ENCODE data around the gene UNC5CL. TPM values are rescaled to one million over a fixed set of nuclear protein-coding genes. Genes with fewer than 3 reads are reported as not detected.

Gene UNC5CL
- total and polyA plus RNA-seq, 2 experiments from 2014 or later, result 0.87 to 1.2 TPM

DNA sequence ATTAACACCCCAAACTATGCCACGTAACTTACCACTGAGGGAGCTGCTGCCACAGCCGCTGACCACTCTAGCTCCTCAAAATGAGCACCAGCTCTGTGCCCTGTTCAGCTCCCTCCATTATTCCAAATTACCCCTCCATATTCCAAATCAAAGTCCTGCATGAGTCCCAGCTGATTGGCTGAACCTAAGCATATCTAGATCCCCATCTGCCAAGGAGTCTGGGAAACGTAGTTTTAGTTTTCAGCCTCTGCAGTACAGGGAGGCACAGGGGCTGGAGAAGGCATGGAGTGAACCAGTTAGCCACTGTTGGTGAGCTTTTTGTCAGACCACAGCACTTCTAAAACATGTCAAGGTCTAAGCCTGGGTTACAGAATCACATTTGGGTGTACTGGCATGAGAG lies 15.9 kb downstream of the UNC5CL start:
- Histone ChIP-seq H2AFZ (no peak overlapping the region), H3K79me2 (replicated peaks; ENCODE audit: insufficient read depth) (no peaks in the 10 kb centered on the region), H3K4me2 (no peak overlapping the region), H3K27ac (ENCODE audit: low read depth) (no peak overlapping the region), H4K20me1 (replicated peaks; ENCODE audit: insufficient read depth) (no peaks in the 10 kb centered on the region), H3K4me1 (ENCODE audit: insufficient read depth) (peaks cover 9% of the 10 kb centered on the region), H3K36me3 (ENCODE audit: insufficient read depth) (no peaks in the 10 kb centered on the region), H3F3A (replicated peaks; ENCODE audit: low read depth) (no peaks in the 10 kb centered on the region), H3K4me3 (no peak overlapping the region), H3K27me3 (ENCODE audit: insufficient read depth) (no peaks in the 10 kb centered on the region), H3K9me2 (ENCODE audit: insufficient read depth) (no peaks in the 10 kb centered on the region)
- Mint-ChIP-seq H3K27ac (no peak overlapping the region), H3K36me3 (ENCODE audit: low read depth) (no peaks in the 10 kb centered on the region), H3K9me3 (no peaks in the 10 kb centered on the region), H3K27me3 (ENCODE audit: insufficient read depth, low read depth, poor library complexity) (peaks cover 6% of the 10 kb centered on the region), H3K4me3 (no peak overlapping the region), H3K4me1 (peaks cover 7% of the 10 kb centered on the region; the same call in 2 of the 3 replicates)
- TF ChIP-seq EZH2 (IDR thresholded peaks at IDR 0.05; ENCODE audit: low read depth, unreplicated experiment) (no peak), STAT1 (IDR thresholded peaks at IDR 0.05; ENCODE audit: unreplicated experiment) (no peak), NANOG (IDR thresholded peaks at IDR 0.05; ENCODE audit: borderline replicate concordance) (no peak), POLR2AphosphoS5 (IDR thresholded peaks at IDR 0.05; ENCODE audit: low read depth) (no peak), EZH2phosphoT487 (IDR thresholded peaks at IDR 0.05; ENCODE audit: unreplicated experiment) (no peak), CREB1 (CRISPR knock-in tag; IDR thresholded peaks at IDR 0.05; ENCODE audit: low read depth) (no peak), ZNF114 (CRISPR knock-in tag; IDR thresholded peaks at IDR 0.05) (no peak), JUNB (IDR thresholded peaks at IDR 0.05; ENCODE audit: unreplicated experiment) (no peak)
- TF ChIP-seq, protein P1, sequence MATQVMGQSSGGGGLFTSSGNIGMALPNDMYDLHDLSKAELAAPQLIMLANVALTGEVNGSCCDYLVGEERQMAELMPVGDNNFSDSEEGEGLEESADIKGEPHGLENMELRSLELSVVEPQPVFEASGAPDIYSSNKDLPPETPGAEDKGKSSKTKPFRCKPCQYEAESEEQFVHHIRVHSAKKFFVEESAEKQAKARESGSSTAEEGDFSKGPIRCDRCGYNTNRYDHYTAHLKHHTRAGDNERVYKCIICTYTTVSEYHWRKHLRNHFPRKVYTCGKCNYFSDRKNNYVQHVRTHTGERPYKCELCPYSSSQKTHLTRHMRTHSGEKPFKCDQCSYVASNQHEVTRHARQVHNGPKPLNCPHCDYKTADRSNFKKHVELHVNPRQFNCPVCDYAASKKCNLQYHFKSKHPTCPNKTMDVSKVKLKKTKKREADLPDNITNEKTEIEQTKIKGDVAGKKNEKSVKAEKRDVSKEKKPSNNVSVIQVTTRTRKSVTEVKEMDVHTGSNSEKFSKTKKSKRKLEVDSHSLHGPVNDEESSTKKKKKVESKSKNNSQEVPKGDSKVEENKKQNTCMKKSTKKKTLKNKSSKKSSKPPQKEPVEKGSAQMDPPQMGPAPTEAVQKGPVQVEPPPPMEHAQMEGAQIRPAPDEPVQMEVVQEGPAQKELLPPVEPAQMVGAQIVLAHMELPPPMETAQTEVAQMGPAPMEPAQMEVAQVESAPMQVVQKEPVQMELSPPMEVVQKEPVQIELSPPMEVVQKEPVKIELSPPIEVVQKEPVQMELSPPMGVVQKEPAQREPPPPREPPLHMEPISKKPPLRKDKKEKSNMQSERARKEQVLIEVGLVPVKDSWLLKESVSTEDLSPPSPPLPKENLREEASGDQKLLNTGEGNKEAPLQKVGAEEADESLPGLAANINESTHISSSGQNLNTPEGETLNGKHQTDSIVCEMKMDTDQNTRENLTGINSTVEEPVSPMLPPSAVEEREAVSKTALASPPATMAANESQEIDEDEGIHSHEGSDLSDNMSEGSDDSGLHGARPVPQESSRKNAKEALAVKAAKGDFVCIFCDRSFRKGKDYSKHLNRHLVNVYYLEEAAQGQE (IDR thresholded peaks at IDR 0.05; ENCODE audit: unreplicated experiment), result no peak
- TF ChIP-seq, protein P2, sequence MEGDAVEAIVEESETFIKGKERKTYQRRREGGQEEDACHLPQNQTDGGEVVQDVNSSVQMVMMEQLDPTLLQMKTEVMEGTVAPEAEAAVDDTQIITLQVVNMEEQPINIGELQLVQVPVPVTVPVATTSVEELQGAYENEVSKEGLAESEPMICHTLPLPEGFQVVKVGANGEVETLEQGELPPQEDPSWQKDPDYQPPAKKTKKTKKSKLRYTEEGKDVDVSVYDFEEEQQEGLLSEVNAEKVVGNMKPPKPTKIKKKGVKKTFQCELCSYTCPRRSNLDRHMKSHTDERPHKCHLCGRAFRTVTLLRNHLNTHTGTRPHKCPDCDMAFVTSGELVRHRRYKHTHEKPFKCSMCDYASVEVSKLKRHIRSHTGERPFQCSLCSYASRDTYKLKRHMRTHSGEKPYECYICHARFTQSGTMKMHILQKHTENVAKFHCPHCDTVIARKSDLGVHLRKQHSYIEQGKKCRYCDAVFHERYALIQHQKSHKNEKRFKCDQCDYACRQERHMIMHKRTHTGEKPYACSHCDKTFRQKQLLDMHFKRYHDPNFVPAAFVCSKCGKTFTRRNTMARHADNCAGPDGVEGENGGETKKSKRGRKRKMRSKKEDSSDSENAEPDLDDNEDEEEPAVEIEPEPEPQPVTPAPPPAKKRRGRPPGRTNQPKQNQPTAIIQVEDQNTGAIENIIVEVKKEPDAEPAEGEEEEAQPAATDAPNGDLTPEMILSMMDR (conservative IDR thresholded peaks at IDR 0.05; ENCODE audit: low read depth in 2 of 2), result no peak
- TF ChIP-seq, protein P3, sequence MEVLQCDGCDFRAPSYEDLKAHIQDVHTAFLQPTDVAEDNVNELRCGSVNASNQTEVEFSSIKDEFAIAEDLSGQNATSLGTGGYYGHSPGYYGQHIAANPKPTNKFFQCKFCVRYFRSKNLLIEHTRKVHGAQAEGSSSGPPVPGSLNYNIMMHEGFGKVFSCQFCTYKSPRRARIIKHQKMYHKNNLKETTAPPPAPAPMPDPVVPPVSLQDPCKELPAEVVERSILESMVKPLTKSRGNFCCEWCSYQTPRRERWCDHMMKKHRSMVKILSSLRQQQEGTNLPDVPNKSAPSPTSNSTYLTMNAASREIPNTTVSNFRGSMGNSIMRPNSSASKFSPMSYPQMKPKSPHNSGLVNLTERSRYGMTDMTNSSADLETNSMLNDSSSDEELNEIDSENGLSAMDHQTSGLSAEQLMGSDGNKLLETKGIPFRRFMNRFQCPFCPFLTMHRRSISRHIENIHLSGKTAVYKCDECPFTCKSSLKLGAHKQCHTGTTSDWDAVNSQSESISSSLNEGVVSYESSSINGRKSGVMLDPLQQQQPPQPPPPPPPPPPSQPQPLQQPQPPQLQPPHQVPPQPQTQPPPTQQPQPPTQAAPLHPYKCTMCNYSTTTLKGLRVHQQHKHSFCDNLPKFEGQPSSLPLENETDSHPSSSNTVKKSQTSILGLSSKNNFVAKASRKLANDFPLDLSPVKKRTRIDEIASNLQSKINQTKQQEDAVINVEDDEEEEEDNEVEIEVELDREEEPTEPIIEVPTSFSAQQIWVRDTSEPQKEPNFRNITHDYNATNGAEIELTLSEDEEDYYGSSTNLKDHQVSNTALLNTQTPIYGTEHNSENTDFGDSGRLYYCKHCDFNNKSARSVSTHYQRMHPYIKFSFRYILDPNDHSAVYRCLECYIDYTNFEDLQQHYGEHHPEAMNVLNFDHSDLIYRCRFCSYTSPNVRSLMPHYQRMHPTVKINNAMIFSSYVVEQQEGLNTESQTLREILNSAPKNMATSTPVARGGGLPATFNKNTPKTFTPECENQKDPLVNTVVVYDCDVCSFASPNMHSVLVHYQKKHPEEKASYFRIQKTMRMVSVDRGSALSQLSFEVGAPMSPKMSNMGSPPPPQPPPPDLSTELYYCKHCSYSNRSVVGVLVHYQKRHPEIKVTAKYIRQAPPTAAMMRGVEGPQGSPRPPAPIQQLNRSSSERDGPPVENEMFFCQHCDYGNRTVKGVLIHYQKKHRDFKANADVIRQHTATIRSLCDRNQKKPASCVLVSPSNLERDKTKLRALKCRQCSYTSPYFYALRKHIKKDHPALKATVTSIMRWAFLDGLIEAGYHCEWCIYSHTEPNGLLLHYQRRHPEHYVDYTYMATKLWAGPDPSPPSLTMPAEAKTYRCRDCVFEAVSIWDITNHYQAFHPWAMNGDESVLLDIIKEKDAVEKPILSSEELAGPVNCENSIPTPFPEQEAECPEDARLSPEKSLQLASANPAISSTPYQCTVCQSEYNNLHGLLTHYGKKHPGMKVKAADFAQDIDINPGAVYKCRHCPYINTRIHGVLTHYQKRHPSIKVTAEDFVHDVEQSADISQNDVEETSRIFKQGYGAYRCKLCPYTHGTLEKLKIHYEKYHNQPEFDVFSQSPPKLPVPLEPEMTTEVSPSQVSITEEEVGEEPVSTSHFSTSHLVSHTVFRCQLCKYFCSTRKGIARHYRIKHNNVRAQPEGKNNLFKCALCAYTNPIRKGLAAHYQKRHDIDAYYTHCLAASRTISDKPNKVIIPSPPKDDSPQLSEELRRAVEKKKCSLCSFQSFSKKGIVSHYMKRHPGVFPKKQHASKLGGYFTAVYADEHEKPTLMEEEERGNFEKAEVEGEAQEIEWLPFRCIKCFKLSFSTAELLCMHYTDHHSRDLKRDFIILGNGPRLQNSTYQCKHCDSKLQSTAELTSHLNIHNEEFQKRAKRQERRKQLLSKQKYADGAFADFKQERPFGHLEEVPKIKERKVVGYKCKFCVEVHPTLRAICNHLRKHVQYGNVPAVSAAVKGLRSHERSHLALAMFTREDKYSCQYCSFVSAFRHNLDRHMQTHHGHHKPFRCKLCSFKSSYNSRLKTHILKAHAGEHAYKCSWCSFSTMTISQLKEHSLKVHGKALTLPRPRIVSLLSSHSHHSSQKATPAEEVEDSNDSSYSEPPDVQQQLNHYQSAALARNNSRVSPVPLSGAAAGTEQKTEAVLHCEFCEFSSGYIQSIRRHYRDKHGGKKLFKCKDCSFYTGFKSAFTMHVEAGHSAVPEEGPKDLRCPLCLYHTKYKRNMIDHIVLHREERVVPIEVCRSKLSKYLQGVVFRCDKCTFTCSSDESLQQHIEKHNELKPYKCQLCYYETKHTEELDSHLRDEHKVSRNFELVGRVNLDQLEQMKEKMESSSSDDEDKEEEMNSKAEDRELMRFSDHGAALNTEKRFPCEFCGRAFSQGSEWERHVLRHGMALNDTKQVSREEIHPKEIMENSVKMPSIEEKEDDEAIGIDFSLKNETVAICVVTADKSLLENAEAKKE (CRISPR knock-in tag; IDR thresholded peaks at IDR 0.05), result no peak
- ATAC-seq (no peak), DNase-seq (ENCODE audit: low spot score) (no peak)

All from GM23338 (cell line).